Measurements from ENCODE around the gene CDH20.

The CDH20 gene

DNA sequence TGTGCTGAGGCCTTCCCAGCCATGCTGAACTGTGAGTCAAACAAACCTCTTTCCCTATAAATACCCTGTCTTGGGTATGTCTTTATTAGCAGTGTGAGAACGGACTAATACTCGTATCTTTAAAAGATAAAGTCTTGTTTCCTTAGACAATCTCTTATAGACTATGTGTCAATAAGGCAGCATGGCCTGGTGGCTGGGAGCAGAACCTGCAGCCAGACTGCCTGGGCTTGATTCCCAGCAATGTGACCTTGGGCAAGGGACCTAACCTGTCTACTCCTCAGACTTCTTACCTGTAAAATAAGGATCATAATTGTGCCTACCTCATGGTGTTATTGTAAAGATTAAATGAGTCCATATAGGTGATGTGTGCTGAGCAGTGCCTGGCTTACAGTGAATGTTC lies 198.7 kb downstream of the CDH20 start:
- Histone ChIP-seq H3K4me3 (ENCODE audit: low read length) (no peak overlapping the region), H3K9me3 (ENCODE audit: control insufficient read depth, insufficient read depth, low read length) (no peaks in the 10 kb centered on the region), H3K27me3 (ENCODE audit: control insufficient read depth, low read length) (no peaks in the 10 kb centered on the region), H4K20me1 (ENCODE audit: control insufficient read depth, insufficient read depth, low read depth, low read length) (no peaks in the 10 kb centered on the region), H3K27ac (ENCODE audit: low read depth, low read length) (no peak overlapping the region), H3F3A (ENCODE audit: control insufficient read depth, insufficient read depth) (no peaks in the 10 kb centered on the region), H3K4me1 (ENCODE audit: control insufficient read depth, low read length) (no peaks in the 10 kb centered on the region), H3K79me2 (ENCODE audit: control insufficient read depth, low read length) (no peaks in the 10 kb centered on the region), H3K4me2 (ENCODE audit: low read length) (no peak overlapping the region), H3K36me3 (ENCODE audit: control insufficient read depth, low read length) (no peaks in the 10 kb centered on the region), H3K9me2 (replicated peaks; ENCODE audit: control insufficient read depth, low read length) (no peaks in the 10 kb centered on the region)
- TF ChIP-seq CTCF (IDR thresholded peaks at IDR 0.05; ENCODE audit: low read depth, low read length, poor library complexity, severe bottlenecking): no peak
- TF ChIP-seq EZH2phosphoT487 (IDR thresholded peaks at IDR 0.05; ENCODE audit: borderline replicate concordance, low read length): no peak

DNA sequence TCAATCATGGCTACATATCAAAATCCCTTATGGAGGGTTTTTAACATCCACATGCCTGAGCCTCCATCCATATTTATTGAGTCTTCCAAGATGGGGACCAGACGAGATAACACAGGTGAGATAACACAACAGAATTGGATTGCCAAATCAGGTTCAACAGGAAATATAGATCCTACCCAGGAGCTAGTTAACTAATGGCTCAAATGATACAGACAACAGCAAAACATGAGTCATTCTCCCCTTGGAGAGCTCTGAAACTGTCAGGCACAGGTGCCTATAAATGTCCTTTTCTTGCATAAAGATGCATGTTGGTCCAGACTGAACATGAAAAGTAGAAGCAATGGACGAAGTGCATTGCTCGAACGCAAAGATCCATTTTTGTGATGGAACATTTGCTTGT lies 202.2 kb downstream of the CDH20 start:
- Histone ChIP-seq H3K36me3 (ENCODE audit: control insufficient read depth, low read length) (no peaks in the 10 kb centered on the region), H3K9me3 (ENCODE audit: control insufficient read depth, insufficient read depth, low read length) (no peaks in the 10 kb centered on the region), H3K27ac (ENCODE audit: low read depth, low read length) (no peak overlapping the region), H3K79me2 (ENCODE audit: control insufficient read depth, low read length) (no peaks in the 10 kb centered on the region), H3F3A (ENCODE audit: control insufficient read depth, insufficient read depth) (no peaks in the 10 kb centered on the region), H3K4me3 (ENCODE audit: low read length) (no peak overlapping the region), H3K9me2 (replicated peaks; ENCODE audit: control insufficient read depth, low read length) (no peaks in the 10 kb centered on the region), H4K20me1 (ENCODE audit: control insufficient read depth, insufficient read depth, low read depth, low read length) (no peaks in the 10 kb centered on the region), H3K4me1 (ENCODE audit: control insufficient read depth, low read length) (no peaks in the 10 kb centered on the region), H3K4me2 (ENCODE audit: low read length) (no peak overlapping the region), H3K27me3 (ENCODE audit: control insufficient read depth, low read length) (no peaks in the 10 kb centered on the region)
- TF ChIP-seq CTCF (IDR thresholded peaks at IDR 0.05; ENCODE audit: low read depth, low read length, poor library complexity, severe bottlenecking): no peak
- no peak for TF ChIP-seq EZH2phosphoT487 (IDR thresholded peaks at IDR 0.05; ENCODE audit: borderline replicate concordance, low read length)

DNA sequence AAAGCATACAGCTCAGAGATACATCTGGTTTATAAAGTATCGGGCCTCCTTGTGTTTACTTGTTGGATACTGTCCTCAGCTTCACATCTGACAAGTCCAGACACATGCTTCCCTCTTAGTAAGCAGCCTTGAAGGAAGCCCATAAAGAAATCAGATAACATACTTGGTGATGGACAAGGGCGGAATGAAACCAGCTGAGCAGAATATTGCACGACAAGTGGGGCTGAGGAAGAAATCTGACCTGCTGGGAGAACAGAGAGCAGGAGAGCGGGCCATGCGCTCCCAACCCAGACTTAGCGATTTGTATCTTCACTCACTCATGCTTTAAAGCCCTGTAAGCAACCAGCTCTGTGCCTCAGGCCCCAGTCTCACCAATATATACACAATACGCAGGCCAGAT lies 208.4 kb downstream of the CDH20 start:
- Histone ChIP-seq H3K9me2 (replicated peaks; ENCODE audit: control insufficient read depth, low read length) (no peaks in the 10 kb centered on the region), H3K4me2 (ENCODE audit: low read length) (no peak overlapping the region), H3K4me3 (ENCODE audit: low read length) (no peak overlapping the region), H3F3A (ENCODE audit: control insufficient read depth, insufficient read depth) (no peaks in the 10 kb centered on the region), H3K36me3 (ENCODE audit: control insufficient read depth, low read length) (no peaks in the 10 kb centered on the region), H3K79me2 (ENCODE audit: control insufficient read depth, low read length) (no peaks in the 10 kb centered on the region), H3K4me1 (ENCODE audit: control insufficient read depth, low read length) (no peaks in the 10 kb centered on the region), H4K20me1 (ENCODE audit: control insufficient read depth, insufficient read depth, low read depth, low read length) (no peaks in the 10 kb centered on the region), H3K27ac (ENCODE audit: low read depth, low read length) (no peak overlapping the region), H3K27me3 (ENCODE audit: control insufficient read depth, low read length) (no peaks in the 10 kb centered on the region), H3K9me3 (ENCODE audit: control insufficient read depth, insufficient read depth, low read length) (no peaks in the 10 kb centered on the region)
- no peak for TF ChIP-seq CTCF (IDR thresholded peaks at IDR 0.05; ENCODE audit: low read depth, low read length, poor library complexity, severe bottlenecking)

DNA sequence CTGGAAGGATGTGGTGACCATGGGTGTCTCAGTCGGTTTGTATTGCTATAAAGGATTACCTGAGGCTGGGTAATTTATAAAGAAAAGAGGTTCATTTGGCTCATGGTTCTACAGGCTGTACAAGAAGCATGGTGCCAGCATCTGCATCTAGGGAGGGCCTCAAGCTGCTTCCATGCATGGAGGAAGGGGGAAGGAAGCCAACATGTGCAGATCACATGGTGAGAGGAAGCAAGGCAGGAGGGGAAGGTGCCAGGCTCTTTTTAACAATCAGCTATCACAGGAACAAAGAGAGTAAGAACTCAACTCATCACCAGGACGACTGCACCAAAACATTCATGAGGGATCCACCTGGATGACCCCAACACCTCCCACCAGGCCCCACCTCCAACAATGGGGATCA lies 209.4 kb downstream of the CDH20 start:
- Histone ChIP-seq H3K4me3 (ENCODE audit: low read length) (no peak overlapping the region), H3K36me3 (ENCODE audit: control insufficient read depth, low read length) (no peaks in the 10 kb centered on the region), H3K4me2 (ENCODE audit: low read length) (no peak overlapping the region), H4K20me1 (ENCODE audit: control insufficient read depth, insufficient read depth, low read depth, low read length) (no peaks in the 10 kb centered on the region), H3K27me3 (ENCODE audit: control insufficient read depth, low read length) (no peaks in the 10 kb centered on the region), H3K9me2 (replicated peaks; ENCODE audit: control insufficient read depth, low read length) (no peaks in the 10 kb centered on the region), H3F3A (ENCODE audit: control insufficient read depth, insufficient read depth) (no peaks in the 10 kb centered on the region), H3K4me1 (ENCODE audit: control insufficient read depth, low read length) (no peaks in the 10 kb centered on the region), H3K27ac (ENCODE audit: low read depth, low read length) (no peak overlapping the region), H3K9me3 (ENCODE audit: control insufficient read depth, insufficient read depth, low read length) (no peaks in the 10 kb centered on the region), H3K79me2 (ENCODE audit: control insufficient read depth, low read length) (no peaks in the 10 kb centered on the region)
- TF ChIP-seq EZH2phosphoT487 (IDR thresholded peaks at IDR 0.05; ENCODE audit: borderline replicate concordance, low read length): no peak
- TF ChIP-seq CTCF (IDR thresholded peaks at IDR 0.05; ENCODE audit: low read depth, low read length, poor library complexity, severe bottlenecking): no peak

All from DOHH2 (cell line).